ENCODE data around the gene FGB. TPM values are rescaled to one million over a fixed set of nuclear protein-coding genes. Genes with fewer than 3 reads are reported as not detected.
A peak's percentile ranks its signal among the peaks of the same experiment; 100 is the strongest.

The FGB gene
- total and polyA plus RNA-seq, 9 of the 15 experiments (the other 6 are each of a cell fraction or from before 2014, with no cell fraction given), result 0.07 to 1.9 (median 0.13) TPM; not detected in 6

GRCh38 chr4:154551872-154552686, 10.7 kb upstream of the FGB start (continued):
- TF ChIP-seq ARID4B (CRISPR knock-in tag; IDR thresholded peaks at IDR 0.05), result no peak
- no peak for TF ChIP-seq CHCHD3 (CRISPR knock-in tag; IDR thresholded peaks at IDR 0.05)
- TF ChIP-seq KAT2B (IDR thresholded peaks at IDR 0.05; ENCODE audit: low read depth, low read length), result no peak
- TF ChIP-seq RAD21 (CRISPR knock-in tag; conservative IDR thresholded peaks at IDR 0.05 in 1 of 2, IDR thresholded peaks at IDR 0.05 in 1 of 2), result peak; percentile 77 to 83
- no peak for TF ChIP-seq THRA (IDR thresholded peaks at IDR 0.05)
- no peak for TF ChIP-seq BMI1 (IDR thresholded peaks at IDR 0.05; ENCODE audit: low read length)
- no peak for TF ChIP-seq HMG20A (CRISPR knock-in tag; conservative IDR thresholded peaks at IDR 0.05)
- no peak for TF ChIP-seq MTA1 (IDR thresholded peaks at IDR 0.05; ENCODE audit: borderline replicate concordance)
- no peak for TF ChIP-seq ZNF696 (CRISPR knock-in tag; conservative IDR thresholded peaks at IDR 0.05)
- TF ChIP-seq CEBPG (CRISPR knock-in tag; IDR thresholded peaks at IDR 0.05), result no peak
- TF ChIP-seq CEBPG (tag; conservative IDR thresholded peaks at IDR 0.05 in 1 of 2, IDR thresholded peaks at IDR 0.05 in 1 of 2), result no peak
- peak; percentile 65; the same call in 1 of the 2 replicates for TF ChIP-seq JUND (IDR thresholded peaks at IDR 0.05; ENCODE audit: borderline replicate concordance, low read depth, low read length)
- peak; percentile 66 for TF ChIP-seq JUND (tag; IDR thresholded peaks at IDR 0.05; ENCODE audit: borderline replicate concordance, low read depth, low read length)
- no peak for TF ChIP-seq ZBTB33 (CRISPR knock-in tag; IDR thresholded peaks at IDR 0.05)
- TF ChIP-seq ATF7 (IDR thresholded peaks at IDR 0.05), result peak; percentile 78
- no peak for TF ChIP-seq IRF9 (tag; IDR thresholded peaks at IDR 0.05)
- no peak for TF ChIP-seq ZBTB1 (CRISPR knock-in tag; IDR thresholded peaks at IDR 0.05; ENCODE audit: borderline replicate concordance, low read depth)
- no peak for TF ChIP-seq POLR2G (IDR thresholded peaks at IDR 0.05; ENCODE audit: low read depth, low read length)

All from K562 (cell line).